HepG2 (cell line): Measurements from ENCODE around the gene RINL. TPM values are rescaled to one million over a fixed set of nuclear protein-coding genes. Genes with fewer than 3 reads are reported as not detected.
A peak's percentile ranks its signal among the peaks of the same experiment; 100 is the strongest.

Source experiments
- CENPT ChIP-seq: sonication (generic); formaldehyde crosslinking; IDR thresholded peaks from 2 replicates; pipeline ENCODE4 v1.8.0; 2022; ENCODE audit warnings: low read depth, mild to moderate bottlenecking, moderate library complexity, missing genetic modification reagents
- CHD4 ChIP-seq: fragments of 200-600 bp; sonication (generic); IDR thresholded peaks from 2 replicates; pipeline ENCODE4 v1.7.0; 2017; ENCODE audit warnings: mild to moderate bottlenecking, low read length, borderline replicate concordance
- IKZF1 ChIP-seq: fragments of 450-650 bp; IDR thresholded peaks from 2 replicates; pipeline ENCODE4 v1.7.1; 2016
- KAT7 ChIP-seq: IDR thresholded peaks from 2 replicates; pipeline ENCODE4 v1.6.1; 2018; ENCODE audit warnings: borderline replicate concordance, missing compliant biosample characterization
- NCOR1 ChIP-seq: fragments of 200-600 bp; sonication (generic); IDR thresholded peaks from 2 replicates; pipeline ENCODE4 v1.7.0; 2017; ENCODE audit warnings: antibody characterized with exemption, low read length, borderline replicate concordance
- NKX3-1 ChIP-seq: sonication (generic); formaldehyde crosslinking; IDR thresholded peaks from 2 replicates; pipeline ENCODE4 v1.5.0; 2020; ENCODE audit warnings: missing genetic modification reagents
- NR1H2 ChIP-seq: sonication (generic); formaldehyde crosslinking; IDR thresholded peaks from 2 replicates; pipeline ENCODE4 v1.8.1; 2022; ENCODE audit warnings: low read depth, missing genetic modification reagents, borderline replicate concordance
- SMAD3 ChIP-seq: sonication (generic); formaldehyde crosslinking; IDR thresholded peaks from 2 replicates; pipeline ENCODE4 v1.4.0; 2020; ENCODE audit warnings: missing genetic modification reagents
- THYN1 ChIP-seq: sonication (generic); formaldehyde crosslinking; IDR thresholded peaks from 2 replicates; pipeline ENCODE4 v1.8.1; 2023; ENCODE audit warnings: low read depth, mild to moderate bottlenecking, moderate library complexity, missing genetic modification reagents, borderline replicate concordance
- ZFP36L2 ChIP-seq: sonication (generic); formaldehyde crosslinking; IDR thresholded peaks from 2 replicates; pipeline ENCODE4 v1.4.0; 2020; ENCODE audit warnings: missing genetic modification reagents
- ZNF260 ChIP-seq: sonication (generic); formaldehyde crosslinking; IDR thresholded peaks from 2 replicates; pipeline ENCODE4 v1.4.0; 2020; ENCODE audit warnings: missing genetic modification reagents, low read depth, mild to moderate bottlenecking, borderline replicate concordance
- ZNF446 ChIP-seq: sonication (generic); formaldehyde crosslinking; IDR thresholded peaks from 2 replicates; pipeline ENCODE4 v1.5.0; 2020; ENCODE audit warnings: mild to moderate bottlenecking, missing genetic modification reagents
- polyA plus RNA-seq, 8 experiments: library from polyadenylated mRNA; depleted of rRNA in 3 of 8; stranded (reverse) in 7 of 8; unstranded in 1 of 8; fragments of >200 nt; fragmentation: Illumina TruSeq in 4 of 8; extraction: Trizol in 4 of 8; gene quantifications; 2 replicates each; pipeline versions ENCODE4 v1.2.1 to v1.2.3, GENCODE V29; 2011 to 2016; ENCODE audit warnings: low read depth in 4 of 8, missing spikeins in 1 of 8, mixed read lengths in 1 of 8; ENCODE audit not compliant: insufficient read depth in 1 of 8
- total RNA-seq, 5 experiments: library from RNA; depleted of rRNA; stranded (reverse); fragments of >200 nt; fragmentation: Illumina TruSeq; extraction: Trizol; gene quantifications; 2 replicates each; pipeline ENCODE4 v1.2.3, GENCODE V29; 2016; ENCODE audit warnings: low read depth in 1 of 5
- TF ChIP-seq, protein P1 (sequence below): sonication (generic); formaldehyde crosslinking; IDR thresholded peaks from 2 replicates; pipeline ENCODE4 v1.4.0; 2020; ENCODE audit warnings: missing genetic modification reagents
- TF ChIP-seq, protein P2 (sequence below): sonication (generic); formaldehyde crosslinking; IDR thresholded peaks from 2 replicates; pipeline ENCODE4 v1.8.0; 2022; ENCODE audit warnings: missing genetic modification reagents, mild to moderate bottlenecking, inconsistent platforms, borderline replicate concordance
- TF ChIP-seq, protein P3 (sequence below): IDR thresholded peaks from 2 replicates; pipeline ENCODE4 v1.6.1; 2016; ENCODE audit warnings: mild to moderate bottlenecking, missing biosample characterization, missing genetic modification reagents
- TF ChIP-seq, protein P4 (sequence below): sonication (generic); formaldehyde crosslinking; IDR thresholded peaks from 2 replicates; pipeline ENCODE4 v1.5.1; 2020; ENCODE audit warnings: mild to moderate bottlenecking, missing genetic modification reagents, moderate library complexity
- TF ChIP-seq, protein P5 (sequence below): sonication (generic); formaldehyde crosslinking; IDR thresholded peaks from 2 replicates; pipeline ENCODE4 v1.8.1; 2023; ENCODE audit warnings: mild to moderate bottlenecking, missing genetic modification reagents

RINL gene
- total and polyA plus RNA-seq, 2 of the 13 experiments (the other 11 are each of a cell fraction or from before 2014, with no cell fraction given) = 11.4 to 18.0 TPM

DNA sequence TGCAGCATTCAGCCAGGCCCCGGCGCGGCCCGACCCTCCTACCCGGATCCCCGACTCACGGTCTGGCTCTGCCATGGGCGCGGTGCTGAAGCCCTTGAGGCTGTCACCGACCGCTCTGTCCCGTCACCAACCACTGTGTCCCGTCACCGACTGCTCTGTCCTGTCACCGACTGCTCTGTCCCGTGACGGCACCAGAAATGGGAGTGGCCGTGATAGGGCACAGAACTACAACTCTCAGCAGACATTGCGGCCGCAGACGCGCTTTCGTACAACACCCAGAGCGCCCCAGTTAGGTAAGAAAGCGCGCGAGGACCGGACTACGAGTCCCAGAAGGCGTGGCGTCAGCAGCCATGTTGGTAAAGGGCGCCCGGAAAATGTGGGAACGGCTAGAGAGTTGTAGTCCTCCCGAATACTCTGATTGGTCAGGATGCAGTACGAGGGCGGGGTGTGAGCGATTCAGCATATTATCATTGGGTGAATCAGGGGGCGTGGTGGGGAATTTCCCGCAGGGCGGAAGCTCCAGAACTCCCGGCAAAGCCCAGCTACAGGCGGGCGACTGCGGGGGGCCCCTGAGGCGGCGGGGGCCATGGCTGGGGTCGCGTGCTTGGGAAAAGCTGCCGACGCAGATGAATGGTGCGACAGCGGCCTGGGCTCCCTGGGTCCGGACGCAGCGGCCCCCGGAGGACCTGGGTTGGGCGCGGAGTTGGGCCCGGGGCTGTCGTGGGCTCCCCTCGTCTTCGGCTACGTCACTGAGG lies 21.5 kb upstream of the RINL start, which contains the start of the genes NFKBIB and SIRT2 (continued):
- TF ChIP-seq, protein P1, sequence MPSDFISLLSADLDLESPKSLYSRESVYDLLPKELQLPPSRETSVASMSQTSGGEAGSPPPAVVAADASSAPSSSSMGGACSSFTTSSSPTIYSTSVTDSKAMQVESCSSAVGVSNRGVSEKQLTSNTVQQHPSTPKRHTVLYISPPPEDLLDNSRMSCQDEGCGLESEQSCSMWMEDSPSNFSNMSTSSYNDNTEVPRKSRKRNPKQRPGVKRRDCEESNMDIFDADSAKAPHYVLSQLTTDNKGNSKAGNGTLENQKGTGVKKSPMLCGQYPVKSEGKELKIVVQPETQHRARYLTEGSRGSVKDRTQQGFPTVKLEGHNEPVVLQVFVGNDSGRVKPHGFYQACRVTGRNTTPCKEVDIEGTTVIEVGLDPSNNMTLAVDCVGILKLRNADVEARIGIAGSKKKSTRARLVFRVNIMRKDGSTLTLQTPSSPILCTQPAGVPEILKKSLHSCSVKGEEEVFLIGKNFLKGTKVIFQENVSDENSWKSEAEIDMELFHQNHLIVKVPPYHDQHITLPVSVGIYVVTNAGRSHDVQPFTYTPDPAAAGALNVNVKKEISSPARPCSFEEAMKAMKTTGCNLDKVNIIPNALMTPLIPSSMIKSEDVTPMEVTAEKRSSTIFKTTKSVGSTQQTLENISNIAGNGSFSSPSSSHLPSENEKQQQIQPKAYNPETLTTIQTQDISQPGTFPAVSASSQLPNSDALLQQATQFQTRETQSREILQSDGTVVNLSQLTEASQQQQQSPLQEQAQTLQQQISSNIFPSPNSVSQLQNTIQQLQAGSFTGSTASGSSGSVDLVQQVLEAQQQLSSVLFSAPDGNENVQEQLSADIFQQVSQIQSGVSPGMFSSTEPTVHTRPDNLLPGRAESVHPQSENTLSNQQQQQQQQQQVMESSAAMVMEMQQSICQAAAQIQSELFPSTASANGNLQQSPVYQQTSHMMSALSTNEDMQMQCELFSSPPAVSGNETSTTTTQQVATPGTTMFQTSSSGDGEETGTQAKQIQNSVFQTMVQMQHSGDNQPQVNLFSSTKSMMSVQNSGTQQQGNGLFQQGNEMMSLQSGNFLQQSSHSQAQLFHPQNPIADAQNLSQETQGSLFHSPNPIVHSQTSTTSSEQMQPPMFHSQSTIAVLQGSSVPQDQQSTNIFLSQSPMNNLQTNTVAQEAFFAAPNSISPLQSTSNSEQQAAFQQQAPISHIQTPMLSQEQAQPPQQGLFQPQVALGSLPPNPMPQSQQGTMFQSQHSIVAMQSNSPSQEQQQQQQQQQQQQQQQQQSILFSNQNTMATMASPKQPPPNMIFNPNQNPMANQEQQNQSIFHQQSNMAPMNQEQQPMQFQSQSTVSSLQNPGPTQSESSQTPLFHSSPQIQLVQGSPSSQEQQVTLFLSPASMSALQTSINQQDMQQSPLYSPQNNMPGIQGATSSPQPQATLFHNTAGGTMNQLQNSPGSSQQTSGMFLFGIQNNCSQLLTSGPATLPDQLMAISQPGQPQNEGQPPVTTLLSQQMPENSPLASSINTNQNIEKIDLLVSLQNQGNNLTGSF (CRISPR knock-in tag) = no peak
- TF ChIP-seq NR1H2 (CRISPR knock-in tag) = no peak
- TF ChIP-seq, protein P2, sequence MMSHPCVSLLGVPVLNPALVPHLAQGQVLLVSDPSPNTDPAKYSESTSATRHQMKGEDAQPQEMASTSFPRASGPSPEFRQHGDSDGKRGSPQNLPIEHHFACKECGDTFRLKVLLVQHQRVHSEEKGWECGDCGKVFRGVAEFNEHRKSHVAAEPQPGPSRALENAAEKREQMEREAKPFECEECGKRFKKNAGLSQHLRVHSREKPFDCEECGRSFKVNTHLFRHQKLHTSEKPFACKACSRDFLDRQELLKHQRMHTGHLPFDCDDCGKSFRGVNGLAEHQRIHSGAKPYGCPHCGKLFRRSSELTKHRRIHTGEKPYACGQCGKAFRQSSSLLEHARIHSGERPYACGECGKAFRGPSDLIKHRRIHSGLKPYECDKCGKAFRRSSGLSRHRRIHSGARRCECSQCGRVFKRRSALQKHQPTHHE = peak; percentile 44; the same call in 1 of the 2 replicates
- no peak for TF ChIP-seq ZNF260 (CRISPR knock-in tag)
- peak; percentile 74; the same call in 1 of the 2 replicates for TF ChIP-seq SMAD3 (CRISPR knock-in tag)
- no peak for TF ChIP-seq CHD4
- TF ChIP-seq IKZF1 = no peak
- TF ChIP-seq NKX3-1 (CRISPR knock-in tag) = no peak
- TF ChIP-seq KAT7 = peak; percentile 46
- TF ChIP-seq CENPT (CRISPR knock-in tag) = no peak
- TF ChIP-seq, protein P3, sequence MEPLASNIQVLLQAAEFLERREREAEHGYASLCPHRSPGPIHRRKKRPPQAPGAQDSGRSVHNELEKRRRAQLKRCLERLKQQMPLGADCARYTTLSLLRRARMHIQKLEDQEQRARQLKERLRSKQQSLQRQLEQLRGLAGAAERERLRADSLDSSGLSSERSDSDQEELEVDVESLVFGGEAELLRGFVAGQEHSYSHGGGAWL (CRISPR knock-in tag) = peak; percentile 43; the same call in 1 of the 2 replicates
- TF ChIP-seq, protein P4, sequence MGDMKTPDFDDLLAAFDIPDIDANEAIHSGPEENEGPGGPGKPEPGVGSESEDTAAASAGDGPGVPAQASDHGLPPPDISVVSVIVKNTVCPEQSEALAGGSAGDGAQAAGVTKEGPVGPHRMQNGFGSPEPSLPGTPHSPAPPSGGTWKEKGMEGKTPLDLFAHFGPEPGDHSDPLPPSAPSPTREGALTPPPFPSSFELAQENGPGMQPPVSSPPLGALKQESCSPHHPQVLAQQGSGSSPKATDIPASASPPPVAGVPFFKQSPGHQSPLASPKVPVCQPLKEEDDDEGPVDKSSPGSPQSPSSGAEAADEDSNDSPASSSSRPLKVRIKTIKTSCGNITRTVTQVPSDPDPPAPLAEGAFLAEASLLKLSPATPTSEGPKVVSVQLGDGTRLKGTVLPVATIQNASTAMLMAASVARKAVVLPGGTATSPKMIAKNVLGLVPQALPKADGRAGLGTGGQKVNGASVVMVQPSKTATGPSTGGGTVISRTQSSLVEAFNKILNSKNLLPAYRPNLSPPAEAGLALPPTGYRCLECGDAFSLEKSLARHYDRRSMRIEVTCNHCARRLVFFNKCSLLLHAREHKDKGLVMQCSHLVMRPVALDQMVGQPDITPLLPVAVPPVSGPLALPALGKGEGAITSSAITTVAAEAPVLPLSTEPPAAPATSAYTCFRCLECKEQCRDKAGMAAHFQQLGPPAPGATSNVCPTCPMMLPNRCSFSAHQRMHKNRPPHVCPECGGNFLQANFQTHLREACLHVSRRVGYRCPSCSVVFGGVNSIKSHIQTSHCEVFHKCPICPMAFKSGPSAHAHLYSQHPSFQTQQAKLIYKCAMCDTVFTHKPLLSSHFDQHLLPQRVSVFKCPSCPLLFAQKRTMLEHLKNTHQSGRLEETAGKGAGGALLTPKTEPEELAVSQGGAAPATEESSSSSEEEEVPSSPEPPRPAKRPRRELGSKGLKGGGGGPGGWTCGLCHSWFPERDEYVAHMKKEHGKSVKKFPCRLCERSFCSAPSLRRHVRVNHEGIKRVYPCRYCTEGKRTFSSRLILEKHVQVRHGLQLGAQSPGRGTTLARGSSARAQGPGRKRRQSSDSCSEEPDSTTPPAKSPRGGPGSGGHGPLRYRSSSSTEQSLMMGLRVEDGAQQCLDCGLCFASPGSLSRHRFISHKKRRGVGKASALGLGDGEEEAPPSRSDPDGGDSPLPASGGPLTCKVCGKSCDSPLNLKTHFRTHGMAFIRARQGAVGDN = peak; percentile 83
- no peak for TF ChIP-seq ZNF446 (CRISPR knock-in tag)
- TF ChIP-seq NCOR1 = no peak
- TF ChIP-seq, protein P5, sequence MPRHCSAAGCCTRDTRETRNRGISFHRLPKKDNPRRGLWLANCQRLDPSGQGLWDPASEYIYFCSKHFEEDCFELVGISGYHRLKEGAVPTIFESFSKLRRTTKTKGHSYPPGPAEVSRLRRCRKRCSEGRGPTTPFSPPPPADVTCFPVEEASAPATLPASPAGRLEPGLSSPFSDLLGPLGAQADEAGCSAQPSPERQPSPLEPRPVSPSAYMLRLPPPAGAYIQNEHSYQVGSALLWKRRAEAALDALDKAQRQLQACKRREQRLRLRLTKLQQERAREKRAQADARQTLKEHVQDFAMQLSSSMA (CRISPR knock-in tag) = no peak
- TF ChIP-seq THYN1 (CRISPR knock-in tag) = no peak
- TF ChIP-seq ZFP36L2 (CRISPR knock-in tag) = no peak
